AG08395 (cell line): ENCODE results near the gene DAB1.

Experiments used
- DNase-seq: peaks from one replicate; pipeline ENCODE4 v3.0.0; 2012; ENCODE audit warnings: mixed read lengths, low spot score

Gene DAB1

GRCh38 chr1:57316291-57316690 lies 107.6 kb downstream of the DAB1 start:
- no peak for DNase-seq

GRCh38 chr1:57312869-57313268 lies 111.0 kb downstream of the DAB1 start:
- no peak for DNase-seq

- no peak for DNase-seq
Observed at GRCh38 chr1:57311411-57311810, 112.4 kb downstream of the DAB1 start.

GRCh38 chr1:57311006-57311405 lies 112.9 kb downstream of the DAB1 start:
- no peak for DNase-seq

GRCh38 chr1:57309630-57310029 lies 114.2 kb downstream of the DAB1 start:
- no peak for DNase-seq

GRCh38 chr1:57307392-57308170 lies 116.3 kb downstream of the DAB1 start:
- DNase-seq: no peak

GRCh38 chr1:57304591-57304990 lies 119.3 kb downstream of the DAB1 start:
- DNase-seq: no peak

GRCh38 chr1:57302812-57303596 lies 120.9 kb downstream of the DAB1 start:
- DNase-seq: no peak

GRCh38 chr1:57300186-57300585 lies 123.7 kb downstream of the DAB1 start:
- peak; percentile 19 for DNase-seq

- no peak for DNase-seq
Observed at GRCh38 chr1:57296726-57297250, 127.1 kb downstream of the DAB1 start.

GRCh38 chr1:57295326-57295725 lies 128.5 kb downstream of the DAB1 start:
- no peak for DNase-seq

- DNase-seq: no peak
Observed at GRCh38 chr1:57294177-57294576, 129.7 kb downstream of the DAB1 start.

- no peak for DNase-seq
Observed at GRCh38 chr1:57293214-57293613, 130.6 kb downstream of the DAB1 start.

GRCh38 chr1:57289781-57290180 lies 134.1 kb downstream of the DAB1 start:
- no peak for DNase-seq

- no peak for DNase-seq
Observed at GRCh38 chr1:57285992-57286391, 137.9 kb downstream of the DAB1 start.

- DNase-seq: no peak
Observed at GRCh38 chr1:57282411-57282810, 141.4 kb downstream of the DAB1 start.

GRCh38 chr1:57281324-57281723 lies 142.5 kb downstream of the DAB1 start:
- no peak for DNase-seq

- no peak for DNase-seq
Observed at GRCh38 chr1:57279909-57280666, 143.8 kb downstream of the DAB1 start.

GRCh38 chr1:57278558-57278957 lies 145.3 kb downstream of the DAB1 start:
- no peak for DNase-seq

GRCh38 chr1:57277681-57278080 lies 146.2 kb downstream of the DAB1 start:
- DNase-seq: no peak

GRCh38 chr1:57276918-57277317 lies 146.9 kb downstream of the DAB1 start:
- DNase-seq: no peak

- no peak for DNase-seq
Observed at GRCh38 chr1:57272601-57273000, 151.3 kb downstream of the DAB1 start.
